ENCODE results near the gene EPX. TPM values are rescaled to one million over a fixed set of nuclear protein-coding genes. Genes with fewer than 3 reads are reported as not detected.
A peak's percentile ranks its signal among the peaks of the same experiment; 100 is the strongest.

The EPX gene
- polyA plus RNA-seq, 1 experiment: not detected

GRCh38 chr17:58150394-58150793, 42.1 kb upstream of the EPX start:
- Histone ChIP-seq H3K27me3 (ENCODE audit: control insufficient read depth, insufficient read depth, low read length) (peaks cover 6% of the 10 kb centered on the region), H3K4me3 (ENCODE audit: low read depth, low read length) (no peak overlapping the region), H3K9me3 (ENCODE audit: control insufficient read depth, insufficient read depth, low read length) (no peaks in the 10 kb centered on the region), H3K27ac (ENCODE audit: low read depth, low read length) (no peak overlapping the region)
- TF ChIP-seq CTCF (IDR thresholded peaks at IDR 0.05; ENCODE audit: low read depth, low read length): no peak
- POLR2A ChIA-PET: no interaction called here
- no peak for DNase-seq (ENCODE audit: low read depth, low spot score)
- CTCF ChIA-PET: no interaction called here

- CTCF ChIA-PET: no interaction called here
- DNase-seq (ENCODE audit: low read depth, low spot score): no peak
- H3K27me3 ChIP-seq (ENCODE audit: control insufficient read depth, insufficient read depth, low read length): peaks cover 23% of the 10 kb centered on the region
- H3K9me3 ChIP-seq (ENCODE audit: control insufficient read depth, insufficient read depth, low read length): no peaks in the 10 kb centered on the region; the same call in 1 of the 2 replicates
- no peak overlapping the region for H3K27ac ChIP-seq (ENCODE audit: low read depth, low read length)
- H3K4me3 ChIP-seq (ENCODE audit: low read depth, low read length): no peak overlapping the region
- POLR2A ChIA-PET: no interaction called here
- no peak for TF ChIP-seq CTCF (IDR thresholded peaks at IDR 0.05; ENCODE audit: low read depth, low read length)
These were observed 39.5 kb upstream of the EPX start for GRCh38 chr17:58153046-58153445.

- no peak for DNase-seq (ENCODE audit: low read depth, low spot score)
- Histone ChIP-seq H3K27me3 (ENCODE audit: control insufficient read depth, insufficient read depth, low read length) (peaks cover 26% of the 10 kb centered on the region), H3K4me3 (ENCODE audit: low read depth, low read length) (no peak overlapping the region), H3K9me3 (ENCODE audit: control insufficient read depth, insufficient read depth, low read length) (no peaks in the 10 kb centered on the region; the same call in 1 of the 2 replicates), H3K27ac (ENCODE audit: low read depth, low read length) (no peak overlapping the region)
- POLR2A ChIA-PET: no interaction called here
- no peak for TF ChIP-seq CTCF (IDR thresholded peaks at IDR 0.05; ENCODE audit: low read depth, low read length)
- CTCF ChIA-PET: no interaction called here
These were observed 38.9 kb upstream of the EPX start for GRCh38 chr17:58153671-58154070.

- no peaks in the 10 kb centered on the region; the same call in 1 of the 2 replicates for H3K9me3 ChIP-seq (ENCODE audit: control insufficient read depth, insufficient read depth, low read length)
- no peak for DNase-seq (ENCODE audit: low read depth, low spot score)
- H3K27ac ChIP-seq (ENCODE audit: low read depth, low read length): no peak overlapping the region
- POLR2A ChIA-PET: no interaction called here
- H3K27me3 ChIP-seq (ENCODE audit: control insufficient read depth, insufficient read depth, low read length): peaks cover 26% of the 10 kb centered on the region
- CTCF ChIA-PET: no interaction called here
- TF ChIP-seq CTCF (IDR thresholded peaks at IDR 0.05; ENCODE audit: low read depth, low read length): no peak
- 0 out of 2 replicates have a peak overlapping the region, but pooled peaks have one; percentile 4 for H3K4me3 ChIP-seq (ENCODE audit: low read depth, low read length)
These were observed 35.4 kb upstream of the EPX start for GRCh38 chr17:58156839-58157803.

GRCh38 chr17:58158181-58158580, 34.3 kb upstream of the EPX start:
- Histone ChIP-seq H3K4me3 (ENCODE audit: low read depth, low read length) (no peak overlapping the region), H3K27me3 (ENCODE audit: control insufficient read depth, insufficient read depth, low read length) (peaks cover 24% of the 10 kb centered on the region), H3K9me3 (ENCODE audit: control insufficient read depth, insufficient read depth, low read length) (no peaks in the 10 kb centered on the region; the same call in 1 of the 2 replicates), H3K27ac (ENCODE audit: low read depth, low read length) (no peak overlapping the region)
- ChIA-PET CTCF (no interaction called here), POLR2A (no interaction called here)
- no peak for DNase-seq (ENCODE audit: low read depth, low spot score)
- TF ChIP-seq CTCF (IDR thresholded peaks at IDR 0.05; ENCODE audit: low read depth, low read length): no peak
